OCI-LY1 (cell line): ENCODE measurements around the gene CARS1.
A peak's percentile ranks its signal among the peaks of the same experiment; 100 is the strongest.

Source experiments
- H2AFZ ChIP-seq: fragments of 200-600 bp; sonication (generic), shearing (Covaris generic); 2 replicates; pipeline ENCODE4 v1.6.0; 2014; ENCODE audit warnings: antibody characterized with exemption, mild to moderate bottlenecking, low read length
- H3F3A ChIP-seq: fragments of 200-600 bp; sonication (generic), shearing (Covaris generic); 2 replicates; pipeline ENCODE4 v1.6.0; 2014; ENCODE audit warnings: mild to moderate bottlenecking, antibody characterized with exemption, low read length, moderate library complexity; ENCODE audit not compliant: insufficient read depth
- H3K27ac ChIP-seq: fragments of 200-600 bp; sonication (generic); 2 replicates; pipeline ENCODE4 v1.5.1; 2014; ENCODE audit warnings: low read length, mixed run types, mild to moderate bottlenecking, low read depth; ENCODE audit not compliant: poor library complexity, severe bottlenecking
- H3K27me3 ChIP-seq: fragments of 200-600 bp; sonication (generic); 2 replicates; pipeline ENCODE4 v1.6.0; 2014; ENCODE audit warnings: antibody characterized with exemption, mild to moderate bottlenecking, low read length, moderate library complexity; ENCODE audit not compliant: insufficient read depth
- H3K36me3 ChIP-seq: fragments of 200-600 bp; sonication (generic); 2 replicates; pipeline ENCODE4 v1.6.1; 2014; ENCODE audit warnings: mild to moderate bottlenecking, antibody characterized with exemption, low read length, moderate library complexity, mixed read lengths; ENCODE audit not compliant: insufficient read depth
- H3K4me1 ChIP-seq: fragments of 200-600 bp; sonication (generic); 2 replicates; pipeline ENCODE4 v1.5.1; 2014; ENCODE audit warnings: mild to moderate bottlenecking, low read length, moderate library complexity; ENCODE audit not compliant: insufficient read depth, severe bottlenecking
- H3K4me2 ChIP-seq: fragments of 200-600 bp; sonication (generic), shearing (Covaris generic); 2 replicates; pipeline ENCODE4 v1.6.1; 2014; ENCODE audit warnings: low read length
- H3K4me3 ChIP-seq: fragments of 200-600 bp; sonication (generic); 2 replicates; pipeline ENCODE4 v1.5.1; 2014; ENCODE audit warnings: low read length, low read depth, mild to moderate bottlenecking, mixed read lengths; ENCODE audit not compliant: poor library complexity, severe bottlenecking
- H3K79me2 ChIP-seq: fragments of 200-600 bp; shearing (Covaris generic); 2 replicates; pipeline ENCODE4 v1.6.1; 2016; ENCODE audit warnings: mixed run types, low read length, mixed read lengths; ENCODE audit not compliant: insufficient read depth
- H3K9ac ChIP-seq: fragments of 200-600 bp; sonication (generic), shearing (Covaris generic); 2 replicates; pipeline ENCODE4 v1.6.1; 2014; ENCODE audit warnings: mild to moderate bottlenecking, low read length, mixed read lengths
- H3K9me2 ChIP-seq: fragments of 200-600 bp; sonication (generic), shearing (Covaris generic); 2 replicates; pipeline ENCODE4 v1.6.1; 2014; ENCODE audit warnings: low read depth, mild to moderate bottlenecking, low read length, mixed read lengths
- H3K9me3 ChIP-seq: fragments of 200-600 bp; shearing (Covaris generic); 2 replicates; pipeline ENCODE4 v1.6.1; 2014; ENCODE audit warnings: low read length, mixed read lengths
- H4K20me1 ChIP-seq: fragments of 200-600 bp; sonication (generic), shearing (Covaris generic); 2 replicates; pipeline ENCODE4 v1.6.0; 2016; ENCODE audit warnings: mild to moderate bottlenecking, low read length; ENCODE audit not compliant: insufficient read depth
- EZH2 ChIP-seq: fragments of 200-600 bp; sonication (generic), shearing (Covaris generic); IDR thresholded peaks from 2 replicates; pipeline ENCODE4 v1.8.0; 2017; ENCODE audit warnings: borderline replicate concordance, mixed run types, mild to moderate bottlenecking, antibody characterized with exemption, low read length, moderate library complexity, mixed read lengths
- TF ChIP-seq, protein P1 (sequence below): fragments of 200-600 bp; sonication (generic), shearing (Covaris generic); IDR thresholded peaks from 2 replicates; pipeline ENCODE4 v1.5.1; 2017; ENCODE audit warnings: mild to moderate bottlenecking, antibody characterized with exemption, low read length, moderate library complexity, mixed read lengths

CARS1 gene

DNA sequence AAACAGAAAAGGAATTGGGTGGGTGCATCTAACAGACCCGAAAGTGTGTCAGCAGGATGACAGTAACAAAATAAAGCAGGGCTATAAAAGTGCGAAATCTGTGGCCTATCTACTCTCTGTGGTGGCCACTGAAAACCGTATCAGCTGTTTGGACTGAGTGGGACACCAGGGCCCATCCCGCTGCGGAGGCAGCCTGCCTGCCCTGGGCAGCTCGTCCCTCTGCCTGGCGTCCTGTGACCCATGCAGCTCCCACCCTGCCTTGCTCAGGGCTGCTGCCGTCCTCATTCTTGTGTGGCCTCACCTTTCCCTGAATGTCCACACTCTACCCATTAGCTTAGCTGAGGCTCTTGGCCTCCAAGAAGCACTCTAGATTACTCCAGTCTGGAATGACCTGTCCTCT, 30.4 kb downstream of the CARS1 start:
- no peaks in the 10 kb centered on the region for H3K9me3 ChIP-seq
- TF ChIP-seq EZH2 = no peak
- TF ChIP-seq, protein P1, sequence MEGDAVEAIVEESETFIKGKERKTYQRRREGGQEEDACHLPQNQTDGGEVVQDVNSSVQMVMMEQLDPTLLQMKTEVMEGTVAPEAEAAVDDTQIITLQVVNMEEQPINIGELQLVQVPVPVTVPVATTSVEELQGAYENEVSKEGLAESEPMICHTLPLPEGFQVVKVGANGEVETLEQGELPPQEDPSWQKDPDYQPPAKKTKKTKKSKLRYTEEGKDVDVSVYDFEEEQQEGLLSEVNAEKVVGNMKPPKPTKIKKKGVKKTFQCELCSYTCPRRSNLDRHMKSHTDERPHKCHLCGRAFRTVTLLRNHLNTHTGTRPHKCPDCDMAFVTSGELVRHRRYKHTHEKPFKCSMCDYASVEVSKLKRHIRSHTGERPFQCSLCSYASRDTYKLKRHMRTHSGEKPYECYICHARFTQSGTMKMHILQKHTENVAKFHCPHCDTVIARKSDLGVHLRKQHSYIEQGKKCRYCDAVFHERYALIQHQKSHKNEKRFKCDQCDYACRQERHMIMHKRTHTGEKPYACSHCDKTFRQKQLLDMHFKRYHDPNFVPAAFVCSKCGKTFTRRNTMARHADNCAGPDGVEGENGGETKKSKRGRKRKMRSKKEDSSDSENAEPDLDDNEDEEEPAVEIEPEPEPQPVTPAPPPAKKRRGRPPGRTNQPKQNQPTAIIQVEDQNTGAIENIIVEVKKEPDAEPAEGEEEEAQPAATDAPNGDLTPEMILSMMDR = no peak
- no peaks in the 10 kb centered on the region for H3K9me2 ChIP-seq
- no peaks in the 10 kb centered on the region for H3K27me3 ChIP-seq
- H2AFZ ChIP-seq = no peak overlapping the region
- peaks cover 12% of the 10 kb centered on the region for H3K4me1 ChIP-seq
- H4K20me1 ChIP-seq = no peaks in the 10 kb centered on the region
- no peaks in the 10 kb centered on the region for H3K79me2 ChIP-seq
- no peak overlapping the region for H3K4me2 ChIP-seq
- H3K36me3 ChIP-seq = peaks cover 49% of the 10 kb centered on the region
- H3K9ac ChIP-seq = no peak overlapping the region
- no peak overlapping the region for H3K4me3 ChIP-seq
- no peaks in the 10 kb centered on the region for H3F3A ChIP-seq
- no peak overlapping the region for H3K27ac ChIP-seq

DNA sequence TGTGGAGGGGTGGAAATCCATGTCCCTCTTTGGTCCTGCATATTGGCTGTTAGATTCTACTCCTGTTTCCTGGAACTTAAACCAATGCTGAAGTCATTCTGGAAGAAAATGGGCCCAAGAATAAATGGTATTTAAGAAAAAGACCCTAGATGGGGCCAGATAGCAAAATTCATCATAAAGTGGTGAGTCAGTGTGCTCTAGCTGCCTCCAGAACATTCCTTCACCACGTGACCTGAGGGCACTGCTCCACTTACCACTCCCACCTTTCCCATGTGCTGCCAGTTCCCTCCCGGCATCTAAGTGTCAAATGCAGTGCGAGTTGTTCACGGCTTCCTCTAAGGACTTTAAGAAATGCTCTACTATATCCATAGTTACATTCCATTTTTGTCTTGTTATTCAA, 34.2 kb downstream of the CARS1 start:
- no peaks in the 10 kb centered on the region for H3K9me3 ChIP-seq
- no peaks in the 10 kb centered on the region for H3K9me2 ChIP-seq
- H3K27me3 ChIP-seq = no peaks in the 10 kb centered on the region
- peaks cover 36% of the 10 kb centered on the region for H3K36me3 ChIP-seq
- no peak for TF ChIP-seq EZH2
- TF ChIP-seq, protein P1 = no peak
- no peaks in the 10 kb centered on the region for H3F3A ChIP-seq
- no peak overlapping the region for H2AFZ ChIP-seq
- H3K4me2 ChIP-seq = no peak overlapping the region
- H3K9ac ChIP-seq = no peak overlapping the region
- H3K4me1 ChIP-seq = peaks cover 12% of the 10 kb centered on the region
- H3K27ac ChIP-seq = peak overlapping the region; percentile 22
- H3K4me3 ChIP-seq = no peak overlapping the region
- no peaks in the 10 kb centered on the region for H4K20me1 ChIP-seq
- H3K79me2 ChIP-seq = no peaks in the 10 kb centered on the region

DNA sequence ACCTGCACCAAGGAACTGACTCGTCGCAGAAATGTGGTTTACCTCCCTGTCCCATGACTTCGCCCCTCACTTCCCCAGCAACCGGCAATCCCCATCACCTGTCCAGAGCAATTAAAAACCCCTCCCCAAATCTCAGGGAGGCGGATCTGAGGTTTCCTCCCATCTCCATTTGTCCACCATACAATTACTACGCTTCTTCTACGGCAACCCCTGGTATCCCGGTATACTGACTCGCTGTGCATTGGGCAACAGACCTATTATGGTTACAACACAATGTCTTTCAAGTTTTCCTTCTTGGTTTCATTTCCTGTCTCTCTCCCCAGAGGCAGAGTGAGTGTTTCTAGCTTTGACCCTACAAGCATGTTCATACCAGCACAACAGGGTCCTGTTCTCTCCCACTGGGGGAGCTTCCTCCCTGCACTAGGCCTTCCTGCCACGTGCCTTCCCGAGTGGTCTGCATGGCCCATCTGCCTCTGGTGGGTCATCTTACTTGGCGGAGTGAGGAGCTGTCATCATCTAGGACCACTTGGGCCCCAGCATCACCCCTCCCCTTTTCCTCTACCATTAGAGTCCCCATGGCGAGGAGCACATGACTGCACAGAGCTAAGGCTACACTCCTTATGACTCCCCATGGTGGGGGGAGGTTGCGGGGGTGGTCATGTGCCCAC, 34.8 kb downstream of the CARS1 start:
- H3K4me3 ChIP-seq = no peak overlapping the region
- no peak overlapping the region for H3K9ac ChIP-seq
- H3K9me3 ChIP-seq = no peaks in the 10 kb centered on the region
- H3F3A ChIP-seq = no peaks in the 10 kb centered on the region
- TF ChIP-seq, protein P1 = no peak
- no peak for TF ChIP-seq EZH2
- no peak overlapping the region for H3K4me2 ChIP-seq
- peaks cover 42% of the 10 kb centered on the region for H3K36me3 ChIP-seq
- H3K27ac ChIP-seq = peak overlapping the region; percentile 22
- no peak overlapping the region for H2AFZ ChIP-seq
- no peaks in the 10 kb centered on the region for H3K9me2 ChIP-seq
- H4K20me1 ChIP-seq = no peaks in the 10 kb centered on the region
- peaks cover 12% of the 10 kb centered on the region for H3K4me1 ChIP-seq
- no peaks in the 10 kb centered on the region for H3K27me3 ChIP-seq
- no peaks in the 10 kb centered on the region for H3K79me2 ChIP-seq
